Epidermal melanocyte (primary cell): ENCODE measurements around the gene PON3.

ENCODE experiments used
- DNase-seq: peaks from one replicate; pipeline ENCODE4 v3.0.0; 2011; ENCODE audit warnings: low spot score; ENCODE audit not compliant: insufficient read length

Gene PON3

DNA sequence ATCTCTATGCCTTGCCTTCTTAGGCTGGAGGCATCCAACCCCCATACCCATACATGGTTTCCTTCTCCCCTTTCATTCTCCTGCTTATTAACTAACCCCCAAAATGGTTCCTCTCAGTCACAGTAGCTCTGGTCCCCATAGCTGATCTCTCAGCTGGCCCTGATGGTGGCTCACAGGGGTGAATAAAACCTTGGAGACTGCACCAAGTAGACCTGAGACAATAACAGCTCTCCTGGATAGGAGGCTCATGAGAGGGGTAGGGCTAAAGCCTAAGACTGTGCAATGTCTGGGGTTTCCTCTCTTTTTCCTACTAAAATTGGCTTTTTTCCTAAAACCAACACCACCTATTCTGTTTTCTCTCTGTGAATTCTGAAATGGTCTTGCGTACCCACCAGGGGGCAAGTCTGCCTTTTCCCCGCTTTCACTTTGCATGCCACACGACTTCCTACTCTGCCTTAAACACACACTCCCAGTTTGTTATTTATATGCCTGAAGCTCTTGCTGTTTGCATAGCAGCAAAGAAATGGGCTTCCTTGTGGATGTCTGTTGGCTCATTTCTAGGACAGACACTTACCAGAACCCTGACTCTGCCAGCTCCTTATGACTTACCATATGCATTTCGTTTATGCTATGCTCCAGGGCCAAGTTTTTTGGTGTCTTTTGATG, 53.4 kb downstream of the PON3 start:
- DNase-seq: no peak

DNA sequence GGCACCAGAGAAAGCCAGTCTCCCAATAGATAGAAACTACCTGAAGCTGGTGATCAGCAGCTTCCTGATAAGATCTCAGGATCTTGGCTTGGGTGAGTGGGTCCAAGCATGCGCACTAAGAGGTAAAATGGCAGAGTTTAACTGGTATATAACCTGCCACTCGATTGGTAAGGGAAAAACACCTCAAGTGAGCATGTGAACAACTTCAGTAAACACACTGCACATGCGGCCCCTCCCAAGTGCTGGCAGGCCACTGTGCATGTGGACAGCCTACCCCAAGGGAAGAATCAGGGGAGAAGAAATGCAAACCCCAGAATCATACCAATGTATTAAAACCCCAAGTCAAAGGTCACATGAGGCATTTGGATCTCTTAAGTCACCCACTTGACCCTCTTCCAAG, 54.1 kb downstream of the PON3 start:
- DNase-seq: no peak

- no peak for DNase-seq
Measured at GRCh38 chr7:95340491-95340890, 55.7 kb downstream of the PON3 start.

- no peak for DNase-seq
Measured at GRCh38 chr7:95338832-95339231, 57.3 kb downstream of the PON3 start.

- peak; percentile 25 for DNase-seq
Measured at GRCh38 chr7:95335093-95335492, 61.1 kb downstream of the PON3 start.

GRCh38 chr7:95334447-95334846, 61.7 kb downstream of the PON3 start:
- DNase-seq: no peak

GRCh38 chr7:95330961-95331337, 65.2 kb downstream of the PON3 start:
- no peak for DNase-seq

DNA sequence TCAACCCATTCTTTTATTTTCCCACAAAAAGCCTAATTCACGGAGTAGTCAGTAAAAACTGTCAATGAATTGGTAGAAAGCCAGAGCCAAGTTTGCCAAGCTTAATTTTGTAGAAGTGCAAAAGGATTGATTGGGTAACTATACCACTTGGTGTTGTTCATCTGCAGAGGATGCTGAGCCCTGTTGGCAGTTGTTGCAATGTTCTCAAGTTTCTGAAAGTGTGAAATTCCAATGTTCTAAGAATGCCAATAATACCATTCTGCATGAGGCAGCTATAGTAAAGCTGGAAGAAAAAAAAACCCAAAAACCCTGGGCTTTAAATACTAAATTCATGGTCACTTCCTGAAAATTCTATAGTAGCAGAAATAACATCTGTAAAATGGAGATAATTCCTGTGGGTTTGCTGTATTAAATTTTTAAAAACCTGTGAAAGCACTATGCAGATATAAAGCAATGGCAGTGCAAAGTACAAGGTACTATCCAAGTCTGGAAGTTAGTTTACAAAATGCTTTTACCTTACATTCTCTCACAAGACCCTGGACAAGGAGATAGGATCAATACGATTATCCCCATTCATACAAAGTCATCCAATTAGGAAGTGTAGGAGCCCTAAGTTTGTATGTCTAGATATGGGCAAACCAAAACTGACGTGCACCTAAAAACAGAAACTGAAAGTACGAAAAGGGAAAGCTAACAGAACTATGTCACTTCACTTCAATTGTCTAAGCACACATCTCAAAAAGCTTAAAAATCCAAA, 65.8 kb downstream of the PON3 start:
- no peak for DNase-seq

DNA sequence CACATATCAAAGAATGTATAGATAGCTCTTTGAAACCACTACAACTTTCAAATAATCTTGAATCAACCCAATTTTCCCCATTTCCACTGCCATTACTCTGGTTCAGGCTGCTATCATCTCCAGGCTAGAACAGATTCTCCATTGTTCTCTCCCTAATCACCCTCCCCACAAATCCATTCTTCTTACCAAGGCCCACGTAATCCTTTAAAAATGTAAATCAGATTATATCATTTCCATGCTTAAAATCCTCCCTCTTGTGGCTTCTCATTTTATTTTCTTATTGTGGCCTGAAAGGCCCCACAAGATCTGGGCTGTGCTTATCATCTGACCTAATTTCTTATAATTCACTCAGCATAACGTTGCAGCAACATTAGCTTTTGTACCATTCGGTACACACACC, 68.8 kb downstream of the PON3 start:
- DNase-seq: no peak

DNA sequence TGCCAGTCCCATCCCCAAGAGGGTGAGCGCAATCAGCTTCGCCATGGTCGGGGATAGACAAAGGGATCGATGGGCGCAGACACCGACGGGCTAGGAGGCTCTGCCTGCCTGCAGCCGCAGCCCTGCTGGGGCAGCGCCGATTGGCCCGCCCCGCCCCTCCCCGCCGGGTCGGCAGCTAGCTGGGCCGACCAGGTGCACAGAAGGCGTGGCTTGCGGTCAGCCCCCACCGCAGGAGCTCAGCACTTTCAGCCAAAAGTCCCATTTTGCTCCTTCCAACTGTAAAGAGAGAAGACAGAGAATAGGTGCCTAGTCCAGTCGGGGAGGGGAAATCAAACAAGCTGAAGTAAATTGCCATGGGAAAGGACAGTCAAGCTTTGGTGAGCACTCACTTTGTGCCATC, 71.7 kb downstream of the PON3 start, which contains the start of gene PON1:
PON1 (minus strand) TSS at position 102 of the 400 bp plus-strand sequence; CDS start at position 45, 57 bp downstream.
- DNase-seq: no peak

DNA sequence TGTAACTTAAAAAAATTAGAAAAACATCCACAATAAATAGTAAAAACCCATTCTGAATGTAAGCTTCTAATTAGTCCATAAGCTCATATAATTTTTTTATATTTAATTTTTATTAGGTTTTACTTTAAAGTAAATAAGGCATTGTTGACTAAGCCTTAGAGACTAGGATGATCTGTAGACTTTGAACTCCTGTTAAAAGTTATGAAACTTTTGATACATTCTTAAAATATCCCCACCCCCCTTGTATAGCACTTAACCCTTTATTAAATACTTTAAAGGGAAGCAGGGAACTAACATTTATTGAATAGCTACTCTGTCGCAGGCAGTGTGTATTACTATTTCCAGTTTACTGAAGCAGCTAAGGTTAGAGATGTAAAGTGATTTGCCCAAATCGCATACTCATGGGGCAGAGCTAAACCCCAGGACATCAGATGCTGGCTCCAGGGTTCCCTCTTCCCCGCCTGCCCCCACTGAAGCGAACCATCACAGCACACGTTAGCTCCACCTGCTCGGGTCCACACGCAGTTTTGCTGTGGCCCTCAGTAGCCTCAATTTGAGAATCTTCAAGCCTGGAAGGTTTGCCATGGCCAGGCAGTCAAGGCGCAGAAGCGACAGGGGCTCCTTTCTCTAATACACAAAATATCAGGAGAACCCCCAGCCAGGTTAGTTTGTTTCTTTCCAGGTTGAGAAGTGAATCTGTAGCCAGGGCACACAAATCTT, 72.6 kb downstream of the PON3 start:
- no peak for DNase-seq

GRCh38 chr7:95322854-95323253, 73.3 kb downstream of the PON3 start:
- no peak for DNase-seq

- no peak for DNase-seq
Measured at GRCh38 chr7:95322396-95322795, 73.8 kb downstream of the PON3 start.

GRCh38 chr7:95321720-95322119, 74.5 kb downstream of the PON3 start:
- no peak for DNase-seq

DNA sequence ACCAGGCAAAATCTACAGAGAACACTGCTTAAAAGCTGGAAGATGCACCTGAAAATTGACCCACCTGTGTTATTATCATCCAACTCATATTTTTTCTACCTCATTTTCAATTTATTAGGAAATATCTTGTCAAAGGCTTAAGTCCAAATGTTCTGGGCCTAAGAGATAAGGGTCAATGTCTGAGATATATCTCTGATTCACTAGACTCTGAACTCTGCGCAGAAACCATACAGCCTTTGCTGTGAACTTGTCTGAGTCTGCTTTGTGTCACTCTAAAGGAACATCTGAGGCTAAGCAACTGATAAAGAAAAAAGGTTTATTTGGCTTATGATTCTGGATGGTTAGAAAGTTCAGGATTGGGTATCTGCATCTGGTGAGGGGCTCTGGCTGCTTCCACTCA, 75.5 kb downstream of the PON3 start:
- DNase-seq: no peak

DNA sequence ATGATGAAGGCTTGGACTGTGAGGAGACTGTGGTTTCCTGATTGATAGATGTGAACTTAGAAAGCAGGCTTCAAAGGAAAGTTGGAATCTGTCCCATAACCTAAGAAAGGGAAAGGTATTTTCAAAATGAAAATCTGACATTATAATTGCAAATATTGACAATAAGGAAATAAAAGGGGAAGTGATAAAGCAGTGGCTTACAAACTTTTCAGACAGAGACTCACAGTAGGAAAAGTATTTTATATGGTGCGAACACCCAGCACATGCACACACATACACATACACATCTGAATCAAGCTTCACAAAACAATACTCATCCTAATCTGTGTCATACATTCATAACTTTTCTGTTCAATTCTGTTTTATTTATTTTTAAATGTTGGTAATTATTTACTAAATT, 76.6 kb downstream of the PON3 start:
- DNase-seq: no peak

GRCh38 chr7:95318501-95319100, 77.6 kb downstream of the PON3 start:
- DNase-seq: no peak

GRCh38 chr7:95317966-95318365, 78.2 kb downstream of the PON3 start:
- DNase-seq: no peak

- no peak for DNase-seq
Measured at GRCh38 chr7:95317546-95317945, 78.6 kb downstream of the PON3 start.

GRCh38 chr7:95316588-95316987, 79.6 kb downstream of the PON3 start:
- no peak for DNase-seq

DNA sequence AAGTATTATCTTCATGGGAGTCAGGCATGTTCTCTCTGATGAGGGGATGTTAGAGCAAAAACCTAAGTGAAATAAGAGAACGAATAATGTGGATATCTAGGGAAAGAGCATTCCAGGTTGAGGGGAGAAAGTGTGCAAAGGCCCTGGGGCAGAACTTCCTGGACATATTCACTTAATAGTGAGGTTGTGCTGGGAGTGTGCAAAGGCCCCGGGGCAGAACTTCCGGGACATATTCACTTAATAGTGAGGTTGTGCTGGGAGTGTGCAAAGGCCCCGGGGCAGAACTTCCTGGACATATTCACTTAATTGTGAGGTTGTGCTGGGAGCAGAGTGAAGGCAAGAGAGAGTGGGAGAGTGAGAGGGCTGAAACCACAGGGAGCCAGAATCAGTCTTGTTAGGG, 83.6 kb downstream of the PON3 start:
- DNase-seq: no peak

- no peak for DNase-seq
Measured at GRCh38 chr7:95311389-95311788, 84.8 kb downstream of the PON3 start.
